PFSK-1 (cell line): ENCODE measurements around the gene ZFP37.

Source experiments
- FOXP2 ChIP-seq: optimal IDR thresholded peaks from 2 replicates; pipeline ENCODE3; 2011; ENCODE audit warnings: borderline replicate concordance, control low read depth, inconsistent platforms; ENCODE audit not compliant: insufficient read depth; ENCODE audit errors: extremely low read length, extremely low read depth
- POLR2AphosphoS5 ChIP-seq: IDR thresholded peaks from 2 replicates; pipeline ENCODE4 v1.6.1; 2012; ENCODE audit warnings: low read depth, mild to moderate bottlenecking, control low read depth, low read length, moderate library complexity
- REST ChIP-seq, 2 experiments: IDR thresholded peaks; 2 replicates each; pipeline versions ENCODE4 v1.6.1 to v1.8.0; 2011 to 2012; ENCODE audit warnings: low read depth in 2 of 2, low read length in 2 of 2, control low read depth in 1 of 2, inconsistent platforms in 1 of 2, mild to moderate bottlenecking in 1 of 2, moderate library complexity in 1 of 2; ENCODE audit not compliant: insufficient read depth in 1 of 2
- SIN3A ChIP-seq: IDR thresholded peaks from 2 replicates; pipeline ENCODE4 v1.6.1; 2012; ENCODE audit warnings: mild to moderate bottlenecking, low read length, moderate library complexity, borderline replicate concordance; ENCODE audit not compliant: insufficient read depth
- TAF1 ChIP-seq: IDR thresholded peaks from 2 replicates; pipeline ENCODE4 v1.6.1; 2012; ENCODE audit warnings: low read length, control low read depth, borderline replicate concordance; ENCODE audit not compliant: insufficient read depth

DNA sequence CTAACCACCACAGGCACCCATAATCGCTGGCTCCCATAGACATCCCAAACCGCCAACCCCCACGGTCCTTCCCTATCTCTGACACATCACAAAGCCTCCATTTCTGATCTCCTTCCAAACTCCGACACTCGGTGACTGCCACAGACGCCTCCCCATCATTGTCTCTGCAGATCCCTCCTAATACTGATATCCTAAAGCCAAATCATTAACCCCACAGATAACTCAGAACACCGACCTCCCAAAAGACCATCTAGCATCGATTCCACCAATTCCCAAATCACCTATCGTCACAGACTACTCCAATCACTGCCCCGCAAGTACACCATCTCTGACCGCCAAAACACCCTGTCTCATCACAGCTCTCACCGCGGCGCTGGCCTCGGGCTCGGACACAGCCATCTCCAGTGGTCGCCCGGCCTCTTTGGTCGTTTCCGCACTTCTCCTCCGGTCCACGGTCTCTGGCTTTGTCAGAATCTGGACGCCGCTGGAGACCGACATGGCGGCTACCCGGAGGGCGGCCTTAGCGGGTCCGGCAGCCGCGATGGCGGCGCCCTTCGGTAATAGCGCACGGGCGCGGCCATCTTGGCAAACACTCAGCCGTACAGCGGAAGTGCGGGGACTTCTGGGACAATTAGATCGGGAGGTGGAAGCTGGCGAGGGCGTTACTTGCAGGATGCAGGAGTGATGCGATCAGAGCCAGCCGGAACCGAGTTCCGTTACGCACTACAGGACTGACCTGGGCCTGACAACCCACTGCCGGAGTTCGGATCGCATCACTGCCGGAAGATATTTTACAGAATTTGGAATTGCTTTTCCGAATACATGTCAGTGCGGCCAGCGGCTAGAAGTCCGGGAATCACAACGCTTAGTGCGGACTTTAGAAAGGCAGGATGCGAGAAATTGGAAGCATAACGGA is at the start of gene ZFP37:
- TF ChIP-seq POLR2AphosphoS5 (peak; percentile 52), SIN3A (no peak), TAF1 (no peak), REST (IDR thresholded peaks at IDR 0.05; ENCODE audit: insufficient read depth in 1 of 2, low read depth in 2 of 2, low read length in 2 of 2) (no peak), FOXP2 (no peak)
